ENCODE results near the gene NBDY. TPM values are rescaled to one million over a fixed set of nuclear protein-coding genes. Genes with fewer than 3 reads are reported as not detected.

NBDY gene
- total RNA-seq, 1 donor = 9.0 TPM

DNA sequence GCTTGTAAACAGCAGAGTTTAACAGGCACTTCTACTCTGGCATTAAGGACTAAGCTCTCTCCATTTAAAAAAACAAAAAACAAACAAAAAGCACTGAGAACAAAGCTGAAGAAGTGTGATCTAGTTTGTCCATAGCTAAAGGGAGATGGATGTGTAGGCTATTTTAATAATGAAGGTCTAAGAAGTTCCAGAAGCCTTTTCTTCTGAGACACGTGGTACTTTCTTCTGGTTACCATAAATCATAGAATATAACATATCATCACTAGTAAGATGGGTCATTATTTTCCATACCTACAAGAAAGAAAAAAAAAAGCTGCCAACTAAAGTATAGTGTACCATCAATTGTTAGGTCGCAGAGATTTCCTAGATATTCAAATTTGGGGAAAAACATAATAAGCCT lies 722 bp upstream of the NBDY start:
- H3K4me1 ChIP-seq (ENCODE audit: insufficient read depth, low read length) = no peaks in the 10 kb centered on the region
- peak overlapping the region; percentile 82 for H3K4me2 ChIP-seq (ENCODE audit: insufficient read depth, low read length)
- H4K20me1 ChIP-seq (ENCODE audit: insufficient read depth, low read length) = no peaks in the 10 kb centered on the region
- no peak overlapping the region for H3K27ac ChIP-seq (ENCODE audit: low read depth, low read length)
- no peak for DNase-seq (ENCODE audit: insufficient read length, low spot score, missing footprints)
- H2AFZ ChIP-seq (ENCODE audit: low read length) = peak overlapping the region; percentile 76
- H3K36me3 ChIP-seq (ENCODE audit: insufficient read depth, low read length) = no peaks in the 10 kb centered on the region
- H3K4me3 ChIP-seq (ENCODE audit: insufficient read depth, low read length) = peak overlapping the region; percentile 80
- H3K9me3 ChIP-seq (ENCODE audit: low read depth, low read length) = no peaks in the 10 kb centered on the region
- peaks cover 15% of the 10 kb centered on the region for H3K27me3 ChIP-seq (ENCODE audit: insufficient read depth, low read length)
- TF ChIP-seq, protein P1, sequence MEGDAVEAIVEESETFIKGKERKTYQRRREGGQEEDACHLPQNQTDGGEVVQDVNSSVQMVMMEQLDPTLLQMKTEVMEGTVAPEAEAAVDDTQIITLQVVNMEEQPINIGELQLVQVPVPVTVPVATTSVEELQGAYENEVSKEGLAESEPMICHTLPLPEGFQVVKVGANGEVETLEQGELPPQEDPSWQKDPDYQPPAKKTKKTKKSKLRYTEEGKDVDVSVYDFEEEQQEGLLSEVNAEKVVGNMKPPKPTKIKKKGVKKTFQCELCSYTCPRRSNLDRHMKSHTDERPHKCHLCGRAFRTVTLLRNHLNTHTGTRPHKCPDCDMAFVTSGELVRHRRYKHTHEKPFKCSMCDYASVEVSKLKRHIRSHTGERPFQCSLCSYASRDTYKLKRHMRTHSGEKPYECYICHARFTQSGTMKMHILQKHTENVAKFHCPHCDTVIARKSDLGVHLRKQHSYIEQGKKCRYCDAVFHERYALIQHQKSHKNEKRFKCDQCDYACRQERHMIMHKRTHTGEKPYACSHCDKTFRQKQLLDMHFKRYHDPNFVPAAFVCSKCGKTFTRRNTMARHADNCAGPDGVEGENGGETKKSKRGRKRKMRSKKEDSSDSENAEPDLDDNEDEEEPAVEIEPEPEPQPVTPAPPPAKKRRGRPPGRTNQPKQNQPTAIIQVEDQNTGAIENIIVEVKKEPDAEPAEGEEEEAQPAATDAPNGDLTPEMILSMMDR (IDR thresholded peaks at IDR 0.05; ENCODE audit: extremely low read depth, low read depth, low read length) = no peak
- H3K79me2 ChIP-seq (ENCODE audit: insufficient read depth, low read length) = peaks cover 14% of the 10 kb centered on the region

DNA sequence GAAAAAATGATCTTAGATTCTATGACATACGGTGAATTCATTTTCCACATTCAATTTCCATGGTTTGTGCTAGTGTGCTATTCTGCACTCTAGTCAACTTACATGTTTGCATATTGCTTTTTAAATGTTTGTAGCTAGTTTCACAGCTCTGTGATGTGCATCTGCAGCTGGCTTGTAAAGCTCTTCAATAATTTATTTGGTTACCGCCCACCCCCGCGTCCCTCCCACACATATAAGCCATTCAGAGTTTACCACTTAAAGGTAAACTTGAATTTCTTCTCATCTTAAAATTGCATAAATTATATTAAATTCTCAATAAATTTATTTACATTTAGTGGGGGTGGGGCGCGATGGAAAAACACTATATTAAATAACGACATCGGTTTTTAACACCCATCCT lies 291 bp upstream of the NBDY start:
- no peaks in the 10 kb centered on the region for H3K9me3 ChIP-seq (ENCODE audit: low read depth, low read length)

DNA sequence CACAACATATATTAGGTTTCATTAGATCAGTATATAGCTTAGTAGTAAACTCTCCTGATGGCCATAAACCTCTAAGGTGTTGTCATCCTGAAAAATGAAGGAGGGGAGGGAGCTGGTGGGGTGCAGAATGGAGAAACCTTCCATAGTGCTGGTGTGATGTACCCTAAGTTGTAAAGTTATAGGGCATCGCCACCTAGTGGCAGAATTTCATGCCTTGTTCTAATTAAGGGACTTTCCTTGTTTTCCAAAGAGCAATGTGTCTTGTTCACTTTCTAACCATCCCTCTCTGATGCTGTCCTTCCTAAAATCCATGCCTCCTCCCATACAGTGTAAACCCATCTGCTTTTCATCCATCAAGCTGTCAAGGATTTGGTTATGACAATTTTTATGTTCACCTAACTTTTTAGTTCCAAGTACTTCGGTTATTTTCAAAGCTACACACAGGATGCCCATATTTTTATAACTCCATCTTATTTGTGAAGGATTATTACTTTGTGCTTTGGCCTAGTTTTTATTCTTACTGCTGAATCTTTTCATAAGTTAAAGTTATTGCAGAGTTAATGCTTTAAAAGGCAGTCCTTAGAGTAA lies 4.5 kb downstream of the NBDY start:
- Histone ChIP-seq H2AFZ (ENCODE audit: low read length) (no peak overlapping the region), H3K27me3 (ENCODE audit: insufficient read depth, low read length) (peaks cover 9% of the 10 kb centered on the region), H3K4me3 (ENCODE audit: insufficient read depth, low read length) (no peak overlapping the region), H3K4me1 (ENCODE audit: insufficient read depth, low read length) (no peaks in the 10 kb centered on the region), H3K36me3 (ENCODE audit: insufficient read depth, low read length) (no peaks in the 10 kb centered on the region), H3K9me3 (ENCODE audit: low read depth, low read length) (no peaks in the 10 kb centered on the region), H4K20me1 (ENCODE audit: insufficient read depth, low read length) (peaks cover 6% of the 10 kb centered on the region), H3K27ac (ENCODE audit: low read depth, low read length) (no peak overlapping the region), H3K4me2 (ENCODE audit: insufficient read depth, low read length) (no peak overlapping the region), H3K79me2 (ENCODE audit: insufficient read depth, low read length) (peaks cover 36% of the 10 kb centered on the region)
- TF ChIP-seq, protein P1 (IDR thresholded peaks at IDR 0.05; ENCODE audit: extremely low read depth, low read depth, low read length) = peak; percentile 66
- DNase-seq (ENCODE audit: insufficient read length, low spot score, missing footprints) = peak; percentile 58

More for the DNA sequence above, 291 bp upstream of the NBDY start:
- Histone ChIP-seq H3K79me2 (ENCODE audit: insufficient read depth, low read length) (peaks cover 18% of the 10 kb centered on the region), H2AFZ (ENCODE audit: low read length) (peak overlapping the region; percentile 83), H3K4me1 (ENCODE audit: insufficient read depth, low read length) (no peaks in the 10 kb centered on the region), H3K4me2 (ENCODE audit: insufficient read depth, low read length) (peak overlapping the region; percentile 82), H3K27me3 (ENCODE audit: insufficient read depth, low read length) (peaks cover 13% of the 10 kb centered on the region), H3K4me3 (ENCODE audit: insufficient read depth, low read length) (peak overlapping the region; percentile 80), H3K36me3 (ENCODE audit: insufficient read depth, low read length) (no peaks in the 10 kb centered on the region), H4K20me1 (ENCODE audit: insufficient read depth, low read length) (peaks cover 3% of the 10 kb centered on the region), H3K27ac (ENCODE audit: low read depth, low read length) (no peak overlapping the region)
- TF ChIP-seq, protein P1 (IDR thresholded peaks at IDR 0.05; ENCODE audit: extremely low read depth, low read depth, low read length) = no peak
- DNase-seq (ENCODE audit: insufficient read length, low spot score, missing footprints) = no peak

DNA sequence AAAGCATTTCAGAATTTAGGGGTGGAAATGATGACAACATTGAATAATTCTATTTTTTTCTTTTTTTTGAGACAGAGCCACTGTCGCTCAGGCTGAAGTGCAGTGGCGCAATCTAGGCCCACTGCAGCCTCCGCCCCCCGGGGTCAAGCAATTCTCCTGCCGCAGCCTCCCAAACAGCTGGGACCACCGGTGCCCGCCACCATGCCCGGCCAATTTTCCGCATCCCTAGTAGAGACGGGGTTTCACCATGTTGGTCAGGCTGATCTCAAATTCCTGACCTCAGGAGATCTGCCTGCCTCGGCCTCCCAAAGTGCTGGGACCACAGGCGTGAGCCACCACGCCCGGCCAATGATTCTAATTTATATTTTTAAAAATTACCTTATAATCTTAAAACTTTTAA lies 7.2 kb downstream of the NBDY start:
- peaks cover 8% of the 10 kb centered on the region for H3K27me3 ChIP-seq (ENCODE audit: insufficient read depth, low read length)
- no peak for DNase-seq (ENCODE audit: insufficient read length, low spot score, missing footprints)
- no peak overlapping the region for H2AFZ ChIP-seq (ENCODE audit: low read length)
- no peak overlapping the region for H3K4me3 ChIP-seq (ENCODE audit: insufficient read depth, low read length)
- peaks cover 9% of the 10 kb centered on the region for H4K20me1 ChIP-seq (ENCODE audit: insufficient read depth, low read length)
- no peaks in the 10 kb centered on the region for H3K9me3 ChIP-seq (ENCODE audit: low read depth, low read length)
- no peak overlapping the region for H3K27ac ChIP-seq (ENCODE audit: low read depth, low read length)
- H3K36me3 ChIP-seq (ENCODE audit: insufficient read depth, low read length) = no peaks in the 10 kb centered on the region
- H3K79me2 ChIP-seq (ENCODE audit: insufficient read depth, low read length) = peaks cover 35% of the 10 kb centered on the region
- TF ChIP-seq, protein P1 (IDR thresholded peaks at IDR 0.05; ENCODE audit: extremely low read depth, low read depth, low read length) = no peak
- no peak overlapping the region for H3K4me2 ChIP-seq (ENCODE audit: insufficient read depth, low read length)
- H3K4me1 ChIP-seq (ENCODE audit: insufficient read depth, low read length) = no peaks in the 10 kb centered on the region
